Left kidney (tissue), 2 donors: ENCODE results near the gene TBR1. TPM values are rescaled to one million over a fixed set of nuclear protein-coding genes. Genes with fewer than 3 reads are reported as not detected.

Experiments
- DNase-seq: peaks from one replicate; pipeline ENCODE4 v3.0.0-alpha.2; 2013
- polyA plus RNA-seq: library from polyadenylated mRNA; unstranded; fragments of 120-200 nt; gene quantifications from one replicate; pipeline ENCODE4 v1.2.1, GENCODE V29; 2013; ENCODE audit not compliant: insufficient read length

Gene TBR1
- polyA plus RNA-seq, 1 donor, result 0.03 TPM

- no peak for DNase-seq
Measured at GRCh38 chr2:161427664-161428587, 11.8 kb downstream of the TBR1 start.

DNA sequence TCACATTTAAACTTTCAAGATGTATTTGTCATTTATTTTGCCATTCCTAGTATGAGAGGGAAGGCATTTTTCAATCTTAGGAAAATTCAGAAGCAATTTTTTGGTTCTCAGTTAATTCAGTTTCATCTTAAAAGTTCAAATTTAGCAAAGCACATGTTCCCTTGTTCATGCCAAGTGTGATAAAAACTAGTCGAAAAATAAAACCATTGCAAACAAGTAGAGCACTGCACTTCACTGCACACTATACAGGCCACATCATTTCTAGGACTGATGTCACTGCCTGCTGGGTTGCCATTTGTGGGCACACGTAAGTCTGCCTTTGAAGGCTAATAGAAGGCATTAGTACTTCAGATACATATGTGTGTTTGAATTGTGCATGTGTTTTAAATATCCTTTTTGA, 14.3 kb downstream of the TBR1 start:
- DNase-seq, result no peak

GRCh38 chr2:161432107-161432506, 16.0 kb downstream of the TBR1 start:
- no peak for DNase-seq

DNA sequence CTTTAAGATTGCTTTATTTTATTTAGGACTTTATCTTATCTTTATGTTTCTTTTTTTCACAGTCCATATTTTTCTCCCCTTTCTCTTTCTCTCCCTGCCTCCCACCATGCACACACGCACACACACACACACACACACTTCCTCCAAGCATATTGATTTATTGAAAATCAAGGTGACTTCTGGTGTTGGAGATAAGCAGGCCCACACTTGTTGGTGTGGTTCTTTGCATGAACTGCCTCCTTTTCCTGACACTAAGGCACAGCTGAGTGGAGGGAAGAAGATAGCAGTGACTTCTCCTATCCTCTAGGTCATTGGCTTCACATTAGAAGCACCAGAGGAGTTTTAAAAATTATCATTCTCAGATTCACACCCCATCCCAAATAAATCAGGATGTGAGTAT, 18.0 kb downstream of the TBR1 start:
- DNase-seq, result no peak

DNA sequence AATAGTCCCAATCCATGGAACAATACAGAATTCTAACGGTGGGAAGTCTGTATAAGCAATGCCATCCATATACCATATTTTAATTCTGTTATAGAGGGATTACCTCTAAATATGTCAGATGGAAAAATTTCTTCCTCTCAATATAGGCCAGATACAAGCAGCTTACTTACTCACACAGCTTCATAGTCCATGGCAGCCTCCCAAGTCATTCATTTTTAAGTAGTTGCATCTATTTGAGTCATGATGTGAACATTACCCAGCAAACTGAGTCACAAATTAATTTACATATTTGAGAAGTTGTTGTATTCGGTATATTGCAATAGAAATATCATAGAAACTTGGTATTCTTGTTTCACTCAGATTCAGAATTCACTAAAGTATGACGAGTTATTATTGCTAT, 20.3 kb downstream of the TBR1 start:
- DNase-seq, result no peak

GRCh38 chr2:161438598-161438997, 22.5 kb downstream of the TBR1 start:
- no peak for DNase-seq

GRCh38 chr2:161445097-161445496, 29.0 kb downstream of the TBR1 start:
- DNase-seq, result no peak

GRCh38 chr2:161448431-161448830, 32.3 kb downstream of the TBR1 start:
- no peak for DNase-seq

GRCh38 chr2:161471631-161472030, 55.5 kb downstream of the TBR1 start:
- no peak for DNase-seq

DNA sequence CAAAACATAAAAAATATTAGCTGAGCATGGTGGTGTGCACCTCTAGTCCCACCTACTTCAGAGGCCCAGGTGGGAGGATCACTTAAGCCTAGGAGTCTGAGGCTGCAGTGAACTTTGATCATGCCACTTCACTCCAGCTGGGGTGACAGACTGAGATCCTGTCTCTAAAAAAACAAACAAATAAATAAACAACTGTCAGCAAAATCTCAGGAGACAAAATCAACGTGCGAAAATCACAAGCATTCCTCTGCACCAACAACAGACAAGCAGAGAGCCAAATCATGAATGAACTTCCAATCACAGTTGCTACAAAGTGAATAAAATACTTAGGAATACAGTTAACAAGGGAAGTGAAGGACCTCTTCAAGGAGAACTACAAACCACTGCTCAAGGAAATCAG, 58.8 kb downstream of the TBR1 start:
- DNase-seq, result no peak

Other genes starting within 250 kb of the TBR1 start
- 61.8 TPM for gene PSMD14, start 107.9 kb upstream of the TBR1 start, polyA plus RNA-seq
- 0.10 TPM for gene SLC4A10, start 208.1 kb downstream of the TBR1 start, polyA plus RNA-seq